Measurements from ENCODE around the gene ASB6.

ASB6 gene

DNA sequence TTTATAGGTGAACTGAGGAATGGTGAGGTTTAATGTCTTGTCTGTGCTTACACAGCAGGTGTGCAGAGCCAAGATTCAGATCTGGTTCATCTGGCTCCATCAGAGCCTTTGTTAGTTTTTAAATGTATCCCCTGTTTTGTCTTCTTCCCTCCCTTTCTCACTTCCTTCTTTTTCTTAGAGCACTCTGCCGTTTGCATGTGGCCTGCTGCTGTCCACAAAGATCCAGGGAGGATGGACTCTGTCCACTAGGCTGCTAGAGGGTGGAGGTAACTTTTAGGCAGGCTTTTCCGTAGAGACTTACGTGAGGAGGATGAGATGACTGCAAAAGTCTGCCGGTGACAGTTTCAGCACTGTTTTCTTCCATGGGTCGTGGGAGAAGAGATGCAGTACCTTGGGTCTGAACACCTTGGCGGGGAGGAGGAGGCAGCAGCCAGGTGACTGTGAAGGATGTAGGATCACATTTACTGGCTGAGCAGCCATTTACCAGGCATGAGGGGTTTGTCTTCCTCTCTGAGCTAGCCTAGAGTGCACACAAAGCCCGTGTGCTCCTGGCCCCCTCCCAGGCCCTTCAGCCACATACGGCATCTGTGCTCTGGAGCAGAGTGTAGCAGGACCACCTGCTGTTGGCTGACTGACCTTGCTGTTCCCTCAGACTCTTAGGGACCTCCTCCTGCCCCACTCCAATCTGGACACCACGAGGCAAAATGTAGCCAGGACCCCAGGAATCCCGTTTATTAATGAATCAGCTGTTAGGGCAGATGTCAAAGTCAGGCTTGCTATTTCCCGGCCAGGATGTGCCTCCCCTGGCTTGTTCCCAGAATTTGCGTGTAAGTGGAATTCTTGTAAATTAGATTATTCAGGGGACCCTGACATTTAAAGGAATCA lies 14.2 kb downstream of the ASB6 start:
- DNase-seq (ENCODE audit: low read depth, low spot score), result no peak

GRCh38 chr9:129626625-129627284 lies 15.2 kb downstream of the ASB6 start:
- DNase-seq (ENCODE audit: low read depth, low spot score), result peak; percentile 80

DNA sequence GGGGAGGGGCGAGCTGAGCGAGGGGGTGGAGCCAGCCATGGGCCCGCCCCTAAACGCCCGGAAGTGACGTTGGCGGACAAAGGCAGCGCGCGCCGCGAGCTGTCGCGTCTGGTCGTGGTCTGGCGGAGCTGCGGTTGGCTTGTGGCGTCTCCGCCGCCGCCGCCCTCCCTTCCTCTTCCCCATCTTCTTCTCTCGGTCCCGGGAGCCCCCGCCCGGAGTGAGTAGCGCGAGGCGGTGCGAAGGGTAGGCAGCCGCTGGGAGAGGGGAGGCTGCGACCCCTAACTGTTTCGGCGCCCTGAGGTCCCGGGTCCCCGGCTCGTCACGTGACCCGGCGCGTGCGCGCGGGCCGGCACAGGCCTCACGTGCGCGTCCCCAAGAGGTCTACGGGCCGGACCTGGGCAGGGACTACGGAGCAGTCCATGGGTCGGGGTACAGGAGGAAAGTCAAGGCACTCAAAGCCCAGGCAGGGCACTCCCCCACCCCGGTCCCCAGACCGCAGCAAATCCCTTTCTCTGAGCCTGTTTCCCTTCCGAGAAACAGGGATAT lies 15.8 kb downstream of the ASB6 start, which contains the start of gene NTMT1:
Gene NTMT1, plus strand, starts transcription at position 85 of the 546 bp plus-strand sequence. CDS start 6,541 bp downstream, outside the sequence.
- peak; percentile 94 for DNase-seq (ENCODE audit: low read depth, low spot score)

GRCh38 chr9:129624947-129625346 lies 17.0 kb downstream of the ASB6 start:
- no peak for DNase-seq (ENCODE audit: low read depth, low spot score)

- DNase-seq (ENCODE audit: low read depth, low spot score), result peak; percentile 72
Observed at GRCh38 chr9:129624168-129624759, 17.7 kb downstream of the ASB6 start.

GRCh38 chr9:129623331-129623730 lies 18.6 kb downstream of the ASB6 start:
- DNase-seq (ENCODE audit: low read depth, low spot score), result no peak

DNA sequence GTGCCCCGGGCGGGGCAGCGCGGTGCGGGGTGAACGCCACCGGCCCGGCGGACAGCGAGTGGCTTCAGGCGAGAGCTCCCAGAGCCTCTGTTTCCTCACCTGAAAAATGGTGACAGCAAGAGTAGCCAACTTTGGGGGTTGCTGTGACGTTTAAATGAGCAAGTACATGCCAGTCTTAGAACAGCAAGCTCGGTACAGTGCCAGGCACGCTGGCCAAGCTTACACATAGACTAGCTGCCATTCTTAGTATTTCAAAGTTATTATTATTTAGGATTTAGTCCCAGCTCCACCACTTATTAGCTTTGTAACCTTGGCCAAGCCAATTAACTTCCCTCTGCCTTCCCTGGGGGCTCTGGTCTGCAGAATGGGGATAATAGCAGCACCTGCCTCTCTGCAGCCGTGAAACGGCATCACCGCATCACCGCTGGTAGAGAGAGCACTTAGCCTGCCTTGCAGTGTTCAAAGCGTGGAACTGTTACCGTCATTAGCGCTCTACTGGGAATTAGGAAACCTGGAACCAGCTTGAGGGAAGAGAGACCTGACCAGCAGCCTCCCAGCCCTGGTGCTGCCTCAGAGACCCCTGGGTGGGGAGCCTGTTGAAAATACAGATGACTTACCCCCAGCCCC lies 21.2 kb downstream of the ASB6 start, which contains the start of gene C9orf50:
Gene C9orf50, minus strand, starts transcription at position 433 of the 627 bp plus-strand sequence. CDS start 527 bp downstream, outside the sequence.
- no peak for DNase-seq (ENCODE audit: low read depth, low spot score)

DNA sequence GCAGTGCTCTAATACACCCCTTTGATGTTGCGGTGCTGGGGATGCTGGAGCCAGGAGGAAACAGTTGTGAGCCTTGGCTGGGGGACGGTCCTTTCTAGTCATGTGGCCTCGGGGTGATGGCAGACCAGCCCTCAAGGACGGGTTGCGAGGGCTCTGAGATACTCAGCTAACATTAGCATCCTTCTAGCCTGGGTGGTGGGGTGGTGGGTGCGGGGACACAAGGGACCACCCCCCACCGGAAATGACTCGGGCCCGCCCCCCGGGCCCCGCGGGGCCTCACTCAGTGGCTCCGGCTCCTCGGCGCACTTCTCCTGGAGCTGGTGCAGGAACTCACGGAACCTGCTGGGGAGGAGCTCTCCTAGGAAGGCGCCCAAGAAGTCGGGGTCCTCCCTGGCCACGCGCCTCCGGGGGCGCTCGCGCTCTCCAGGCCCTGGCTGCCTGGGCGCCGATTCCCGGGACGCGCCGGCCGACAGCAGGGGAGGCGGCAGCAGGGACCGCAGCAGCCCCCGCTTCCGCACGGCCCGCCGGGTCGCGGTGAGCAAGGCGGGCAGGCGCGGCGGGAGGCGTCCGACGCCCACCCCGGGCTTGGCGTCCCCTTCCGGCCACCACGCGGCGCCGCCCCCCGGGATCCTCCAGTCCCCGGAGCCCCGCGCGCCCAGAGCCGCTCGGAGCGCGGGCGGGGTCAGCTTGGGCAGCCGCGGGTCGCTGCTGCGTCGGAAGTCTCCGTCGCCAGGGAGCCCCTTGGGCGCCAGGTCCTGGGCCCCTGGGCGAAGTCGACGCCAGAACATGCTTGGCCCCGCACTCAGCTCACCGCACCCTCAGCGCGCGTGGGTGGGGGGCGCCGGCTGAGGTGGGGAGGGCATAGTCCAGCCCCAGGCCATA lies 21.9 kb downstream of the ASB6 start:
- DNase-seq (ENCODE audit: low read depth, low spot score), result peak; percentile 68

- peak; percentile 70 for DNase-seq (ENCODE audit: low read depth, low spot score)
Observed at GRCh38 chr9:129617167-129617566, 24.8 kb downstream of the ASB6 start.

DNA sequence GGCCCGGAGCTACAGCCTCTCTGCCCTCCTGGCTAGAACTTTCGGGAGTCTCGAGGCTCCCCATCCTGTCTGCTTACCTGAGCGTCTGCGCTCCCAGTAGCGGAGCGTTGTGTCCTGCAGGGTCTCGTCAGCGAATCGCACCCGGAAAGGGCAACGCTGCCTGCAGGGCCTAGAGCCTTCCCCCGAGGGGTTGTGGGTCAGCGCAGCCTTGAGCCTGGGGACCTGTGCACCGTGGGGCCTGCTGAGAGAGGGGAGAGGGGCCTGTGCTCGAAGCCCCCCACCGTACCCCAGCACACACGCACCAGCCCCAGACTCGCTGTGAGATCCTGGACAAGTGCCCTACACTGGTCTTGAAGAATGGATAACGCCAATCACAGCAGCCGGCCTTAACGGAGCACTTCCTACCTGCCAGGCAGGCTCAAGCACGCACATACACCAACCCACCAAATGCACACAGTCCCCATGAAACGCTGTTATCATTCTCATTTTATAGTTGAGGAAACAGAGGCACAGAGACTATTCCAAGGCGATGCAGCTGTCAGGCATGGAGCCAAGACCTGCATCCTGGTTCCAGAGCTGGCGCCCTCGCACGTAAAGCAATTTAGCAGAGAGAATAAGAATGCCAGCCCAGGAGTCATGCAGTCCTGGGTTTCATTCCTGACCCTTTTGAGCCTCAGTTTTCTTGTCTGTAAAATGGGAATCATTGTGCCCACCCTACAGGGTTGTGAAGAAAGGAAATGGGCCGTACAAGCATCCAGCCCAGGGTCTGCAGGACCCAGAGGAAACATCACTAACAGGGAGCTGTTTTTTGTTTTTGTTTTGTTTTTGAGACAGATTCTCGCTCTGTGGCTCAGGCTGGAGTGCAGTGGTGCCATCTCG lies 26.3 kb downstream of the ASB6 start:
- no peak for DNase-seq (ENCODE audit: low read depth, low spot score)

GRCh38 chr9:129614932-129615331 lies 27.0 kb downstream of the ASB6 start:
- DNase-seq (ENCODE audit: low read depth, low spot score), result no peak

DNA sequence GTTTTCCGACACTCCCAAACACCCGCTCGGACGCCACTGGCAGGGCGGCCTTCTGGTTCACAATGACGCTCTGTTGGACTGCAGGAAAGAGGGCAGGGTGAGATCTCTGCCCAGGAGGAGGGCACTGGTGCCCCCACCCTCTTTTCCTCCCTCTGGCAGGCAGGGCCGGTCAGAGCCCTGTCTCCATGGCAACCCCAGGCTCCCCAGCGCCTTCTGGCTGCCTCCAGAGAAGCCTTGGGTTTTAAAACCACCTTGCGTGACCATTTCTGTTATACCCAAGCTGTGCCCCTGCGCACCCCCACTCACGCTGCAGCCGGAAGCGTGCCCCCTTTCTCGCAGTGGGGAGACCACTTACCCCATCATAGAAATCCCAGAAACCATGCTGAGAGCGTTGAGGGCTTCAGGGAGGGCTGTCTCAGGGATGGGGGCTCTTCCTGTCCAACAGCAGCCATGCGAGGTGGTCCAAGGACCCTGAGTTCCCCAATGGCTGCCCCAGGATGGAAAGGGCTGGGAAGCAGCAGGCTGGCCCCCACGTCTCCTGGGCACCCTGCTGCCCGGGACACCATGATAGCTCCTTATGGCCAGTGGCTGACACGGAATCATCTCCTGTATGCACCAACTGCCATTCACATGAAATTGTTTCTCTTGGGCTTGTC lies 28.3 kb downstream of the ASB6 start:
- DNase-seq (ENCODE audit: low read depth, low spot score), result peak; percentile 74

GRCh38 chr9:129612815-129613519 lies 29.0 kb downstream of the ASB6 start:
- no peak for DNase-seq (ENCODE audit: low read depth, low spot score)

DNA sequence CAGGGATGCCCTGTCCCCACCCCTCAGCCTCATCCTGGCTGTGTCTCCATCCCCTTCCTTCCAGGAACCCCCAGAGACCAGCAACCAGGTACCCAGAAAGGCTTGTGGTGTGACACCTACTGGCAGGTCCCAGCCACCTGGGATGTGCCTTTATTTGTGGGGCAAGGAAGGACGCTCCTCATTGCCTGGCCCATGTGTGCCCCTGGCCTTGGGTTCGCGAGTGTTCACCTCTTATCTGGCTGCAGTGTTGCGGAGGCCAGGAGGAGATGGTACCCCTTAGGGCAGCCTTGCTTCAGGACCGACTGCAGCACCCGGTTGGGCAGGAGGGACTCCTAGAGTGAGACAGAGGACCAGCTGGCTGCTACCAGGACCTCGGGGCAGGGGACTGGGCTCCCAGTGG lies 29.8 kb downstream of the ASB6 start:
- DNase-seq (ENCODE audit: low read depth, low spot score), result no peak

DNA sequence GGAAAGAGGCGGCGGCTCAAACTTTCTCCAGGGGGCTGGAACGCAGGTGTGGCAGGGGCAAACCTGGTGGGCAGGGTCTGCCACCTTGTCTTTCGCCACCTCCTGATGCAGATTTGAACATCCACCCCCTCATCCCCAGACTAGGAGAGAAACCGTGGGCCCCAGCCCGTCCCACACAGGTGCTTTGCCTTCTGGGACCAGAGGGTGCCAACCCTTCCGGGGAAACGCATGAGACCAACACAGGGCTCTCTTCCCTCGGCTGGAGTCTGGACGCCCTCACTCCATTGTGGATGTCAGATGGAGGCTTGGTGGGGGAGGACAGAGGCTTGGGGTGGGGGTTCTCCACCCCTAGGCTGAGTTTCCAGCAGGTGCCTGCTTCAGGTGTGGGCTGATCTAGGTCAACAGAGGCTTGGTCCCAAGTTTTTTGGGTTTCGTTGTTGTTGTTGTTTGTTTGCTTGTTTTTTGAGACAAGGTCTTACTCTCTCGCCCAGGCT lies 30.6 kb downstream of the ASB6 start:
- no peak for DNase-seq (ENCODE audit: low read depth, low spot score)

DNA sequence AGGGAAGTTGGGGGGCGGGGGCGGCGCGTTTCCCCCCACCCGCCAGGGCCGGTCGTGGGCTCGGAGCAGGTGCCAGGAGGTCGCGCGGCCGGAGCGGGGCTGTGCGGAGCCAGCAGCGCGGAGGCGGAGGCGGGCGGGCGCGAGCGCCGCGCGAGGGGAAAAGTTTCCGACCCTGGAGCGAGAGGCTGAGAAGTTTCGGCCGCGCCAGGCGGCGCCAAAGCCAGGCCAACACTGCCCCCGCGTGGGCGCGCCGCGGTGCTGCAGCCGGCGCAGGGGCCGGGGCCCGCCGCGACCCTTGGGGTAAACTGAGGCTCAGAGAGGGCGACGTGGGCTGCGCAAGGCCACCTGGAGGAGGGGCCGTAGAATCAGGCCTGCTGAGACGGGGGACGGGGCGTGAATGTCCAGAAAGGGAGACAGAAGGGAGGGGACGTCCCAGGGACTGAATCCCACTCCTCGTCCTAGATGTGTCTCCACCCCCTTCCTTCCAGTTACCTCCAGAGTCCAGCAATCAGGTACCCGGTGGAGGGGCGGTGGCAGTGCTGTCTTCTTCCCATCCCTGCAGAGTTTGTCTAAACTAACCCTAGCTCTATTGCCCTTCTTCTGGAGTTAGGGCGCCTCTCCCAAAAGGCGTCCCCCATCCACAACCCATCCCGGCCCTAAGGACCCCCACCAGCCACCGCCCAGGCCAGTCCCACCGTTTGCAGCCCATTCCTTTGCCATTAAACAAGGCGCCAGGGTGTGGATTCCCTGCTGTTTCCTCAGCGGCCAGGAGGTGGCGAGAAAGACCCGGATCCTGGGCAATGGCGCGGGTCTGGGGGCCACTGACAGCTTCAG lies 31.3 kb downstream of the ASB6 start:
- DNase-seq (ENCODE audit: low read depth, low spot score), result peak; percentile 86

DNA sequence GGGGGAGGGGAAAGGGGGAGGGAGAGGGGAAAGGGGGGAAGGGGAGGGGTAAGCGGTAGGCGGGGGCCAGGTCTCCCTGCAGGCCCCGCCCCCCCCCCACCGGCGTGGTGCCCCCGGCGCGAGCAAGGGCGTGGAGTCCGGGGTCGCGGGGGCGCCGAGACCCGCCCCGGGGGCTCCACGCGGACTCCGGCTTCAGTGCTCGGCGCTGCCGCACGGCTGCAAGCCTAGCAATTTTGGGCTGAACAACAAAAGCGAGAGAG lies 31.8 kb downstream of the ASB6 start:
- DNase-seq (ENCODE audit: low read depth, low spot score), result no peak
